GM21619 (cell line): ENCODE measurements around the gene ZNF107.

Experiments used
- ATAC-seq: cut with Tn5 transposase; IDR thresholded peaks from one replicate; pipeline ENCODE4 v1.9.1; 2021; ENCODE audit not compliant: unreplicated experiment

ZNF107 gene

GRCh38 chr7:64665980-64666662 lies at the start of gene ZNF107:
Gene ZNF107, plus strand, starts transcription at chr7:64666133. Its CDS starts 150 bp downstream, at chr7:64666283.
- peak; percentile 99 for ATAC-seq

- no peak for ATAC-seq
Measured at GRCh38 chr7:64618785-64619456, 47.0 kb upstream of the ZNF107 start.

- no peak for ATAC-seq
Measured at GRCh38 chr7:64619705-64620104, 46.2 kb upstream of the ZNF107 start.

GRCh38 chr7:64621656-64622055 lies 44.3 kb upstream of the ZNF107 start:
- no peak for ATAC-seq

GRCh38 chr7:64625114-64626082 lies 40.5 kb upstream of the ZNF107 start:
- ATAC-seq: no peak

GRCh38 chr7:64626083-64626469 lies 39.9 kb upstream of the ZNF107 start:
- ATAC-seq: no peak

GRCh38 chr7:64626557-64626956 lies 39.4 kb upstream of the ZNF107 start:
- ATAC-seq: no peak

GRCh38 chr7:64628192-64628591 lies 37.7 kb upstream of the ZNF107 start:
- no peak for ATAC-seq

- no peak for ATAC-seq
Measured at GRCh38 chr7:64628721-64629120, 37.2 kb upstream of the ZNF107 start.

- no peak for ATAC-seq
Measured at GRCh38 chr7:64630496-64630895, 35.4 kb upstream of the ZNF107 start.

GRCh38 chr7:64632029-64632428 lies 33.9 kb upstream of the ZNF107 start:
- ATAC-seq: no peak

GRCh38 chr7:64633401-64633800 lies 32.5 kb upstream of the ZNF107 start:
- ATAC-seq: no peak

- ATAC-seq: no peak
Measured at GRCh38 chr7:64634406-64635062, 31.4 kb upstream of the ZNF107 start.

- ATAC-seq: no peak
Measured at GRCh38 chr7:64636386-64636785, 29.5 kb upstream of the ZNF107 start.

- no peak for ATAC-seq
Measured at GRCh38 chr7:64637521-64638445, 28.1 kb upstream of the ZNF107 start.

- ATAC-seq: no peak
Measured at GRCh38 chr7:64638822-64639221, 27.1 kb upstream of the ZNF107 start.

GRCh38 chr7:64639267-64640001 lies 26.5 kb upstream of the ZNF107 start:
- no peak for ATAC-seq

GRCh38 chr7:64640504-64640903 lies 25.4 kb upstream of the ZNF107 start:
- no peak for ATAC-seq

GRCh38 chr7:64642046-64642445 lies 23.9 kb upstream of the ZNF107 start:
- no peak for ATAC-seq
